ENCODE data around the gene SEC16A.

GRCh38 chr9:136439481-136440408 is 43.1 kb downstream of the SEC16A start, which contains the start of gene INPP5E:
- peak; percentile 41 to 92 (median 75) for TF ChIP-seq CTCF (IDR thresholded peaks at IDR 0.05)
- TF ChIP-seq POLR2A (IDR thresholded peaks at IDR 0.05) = peak; percentile 16 to 51 (median 47)

Data from body of pancreas (tissue), 4 donors.